Measurements from ENCODE around the gene SDK2. TPM values are rescaled to one million over a fixed set of nuclear protein-coding genes. Genes with fewer than 3 reads are reported as not detected.

Gene SDK2
- total and polyA plus RNA-seq, 2 of the 4 experiments (the other 2 are of a cell fraction) = under 0.01 to 0.03 TPM

- BruUV-seq (replicated peaks) = no TSS peak
- Histone ChIP-seq H3K79me1 (ENCODE audit: low read depth in 1 of 2, low read length in 2 of 2) (peaks cover 0 to 17% of the 10 kb centered on the region in 2 experiments; a peak in 1 of 4 replicates), H3K27me3 (ENCODE audit: control insufficient read depth, insufficient read depth, low read length) (no peaks in the 10 kb centered on the region), H2BK120ac (ENCODE audit: low read depth, low read length) (peak overlapping the region; percentile 94), H3K36me3 (ENCODE audit: control insufficient read depth, insufficient read depth, low read length) (no peaks in the 10 kb centered on the region), H2BK15ac (ENCODE audit: low read depth, low read length) (peak overlapping the region; percentile 91; the same call in 2 of the 3 replicates), H3K14ac (replicated peaks; ENCODE audit: low read depth, low read length) (peak overlapping the region; percentile 88; the same call in 1 of the 2 replicates), H2AK5ac (ENCODE audit: low read depth, low read length) (peak overlapping the region; percentile 87), H3K27ac (ENCODE audit: insufficient read depth, low read length) (peak overlapping the region; percentile 64; the same call in 1 of the 2 replicates), H3K23ac (ENCODE audit: low read depth, low read length) (peak overlapping the region; percentile 18; the same call in 1 of the 2 replicates), H3K9me3 (ENCODE audit: control insufficient read depth, insufficient read depth, low read length) (no peaks in the 10 kb centered on the region), H2BK20ac (ENCODE audit: low read depth, low read length) (peak overlapping the region; percentile 77), H2BK5ac (ENCODE audit: low read depth, low read length, poor library complexity, severe bottlenecking) (no peak overlapping the region), H3K4ac (ENCODE audit: low read depth, low read length) (peak overlapping the region; percentile 98), H4K91ac (ENCODE audit: insufficient read depth, low read depth, low read length) (peak overlapping the region; percentile 78), H3K4me1 (ENCODE audit: control insufficient read depth, insufficient read depth, low read length) (peaks cover 32% of the 10 kb centered on the region), H3K9ac (ENCODE audit: low read depth, low read length) (no peak overlapping the region), H3K4me3 (ENCODE audit: insufficient read depth, low read depth, low read length) (no peak overlapping the region), H4K20me1 (ENCODE audit: insufficient read depth, low read length) (no peaks in the 10 kb centered on the region), H3K18ac (ENCODE audit: low read depth, low read length) (peak overlapping the region; percentile 0; the same call in 1 of the 2 replicates), H4K5ac (ENCODE audit: low read depth, low read length) (no peak overlapping the region; the same call in 1 of the 2 replicates), H3K56ac (ENCODE audit: extremely low read depth, insufficient read depth, low read length) (no peak overlapping the region), H4K8ac (ENCODE audit: low read depth in 2 of 2, low read length in 2 of 2) (peak overlapping the region; percentile 83 to 92; a peak in 2 of 4 replicates), H2AFZ (replicated peaks; ENCODE audit: low read length, poor library complexity) (peak overlapping the region; percentile 70), H3K9me1 (ENCODE audit: insufficient read depth, low read length) (peaks cover 25% of the 10 kb centered on the region), H2AK9ac (replicated peaks; ENCODE audit: low read depth, low read length, poor library complexity) (peak overlapping the region; percentile 89), H3K4me2 (ENCODE audit: low read depth, low read length) (no peak overlapping the region)
- no peak for TF ChIP-seq ELK1 (IDR thresholded peaks at IDR 0.05; ENCODE audit: borderline replicate concordance, low read depth, low read length)
- intact Hi-C loops (cut with micrococcal nuclease) = no loop called here
- dilution Hi-C loops (cut with HindIII; ENCODE audit: low sequenced_read_pairs, unreplicated experiment) = no loop called here
- ChIA-PET POLR2A (ENCODE audit: unreplicated experiment) (no interaction called here), CTCF (interaction anchor here (0.7 kb wide), 1 partner anchor 16 kb away, joined by 4 read pairs; no protein-coding TSS in a partner anchor)
- ATAC-seq (ENCODE audit: low read depth) (no peak), DNase-seq (no peak)
- in situ Hi-C loops (cut with MboI; ENCODE audit: low sequenced_read_pairs) = no loop called here
- 100% methylated on average over 1 of the region's 13 CpGs; no CpG with 5 or more reads in 1 of the 2 experiments for WGBS, 2 experiments (ENCODE audit: extremely low coverage in 2 of 2, insufficient read length in 1 of 2)
Measured at GRCh38 chr17:73336408-73337329, 307.6 kb downstream of the SDK2 start.
